H9 (cell line): ENCODE data around the gene HERC3. TPM values are rescaled to one million over a fixed set of nuclear protein-coding genes. Genes with fewer than 3 reads are reported as not detected.

Experiments
- DNase-seq: peaks from one replicate; pipeline ENCODE4 v3.0.0-alpha.2; 2017
- H2AFZ ChIP-seq: one replicate; pipeline ENCODE4 v1.6.1; 2013; ENCODE audit warnings: mild to moderate bottlenecking, low read length, control low read depth, moderate library complexity
- H2AK5ac ChIP-seq: 2 replicates; pipeline ENCODE4 v1.6.1; 2013; ENCODE audit warnings: low read length, control low read depth, mixed read lengths; ENCODE audit not compliant: insufficient read length
- H2BK120ac ChIP-seq: one replicate; pipeline ENCODE4 v1.6.1; 2013; ENCODE audit warnings: low read depth, mild to moderate bottlenecking, low read length, control low read depth, inconsistent platforms; ENCODE audit not compliant: poor library complexity, severe bottlenecking
- H2BK12ac ChIP-seq: 2 replicates; pipeline ENCODE4 v1.6.1; 2013; ENCODE audit warnings: low read length, control low read depth, mixed read lengths, low read depth; ENCODE audit not compliant: insufficient read length
- H2BK15ac ChIP-seq: 2 replicates; pipeline ENCODE4 v1.6.1; 2013; ENCODE audit warnings: low read depth, low read length, control low read depth
- H2BK20ac ChIP-seq: one replicate; pipeline ENCODE4 v1.6.1; 2013; ENCODE audit warnings: low read depth, mild to moderate bottlenecking, low read length, control low read depth, inconsistent platforms; ENCODE audit not compliant: poor library complexity, severe bottlenecking
- H2BK5ac ChIP-seq: 2 replicates; pipeline ENCODE4 v1.6.1; 2013; ENCODE audit warnings: low read length, control low read depth, mixed read lengths; ENCODE audit not compliant: insufficient read length
- H3K14ac ChIP-seq: 2 replicates; pipeline ENCODE4 v1.6.1; 2013; ENCODE audit warnings: low read length, control low read depth; ENCODE audit not compliant: insufficient read depth
- H3K18ac ChIP-seq: 2 replicates; pipeline ENCODE4 v1.6.1; 2013; ENCODE audit warnings: low read depth, mild to moderate bottlenecking, mixed read lengths, low read length, control low read depth; ENCODE audit not compliant: insufficient read length
- H3K23ac ChIP-seq: 2 replicates; pipeline ENCODE4 v1.6.1; 2013; ENCODE audit warnings: low read length, control low read depth, mixed read lengths, low read depth; ENCODE audit not compliant: insufficient read length
- H3K23me2 ChIP-seq: 2 replicates; pipeline ENCODE4 v1.6.1; 2013; ENCODE audit warnings: low read depth, mild to moderate bottlenecking, mixed read lengths, low read length, control low read depth; ENCODE audit not compliant: insufficient read length, poor library complexity, severe bottlenecking
- H3K27ac ChIP-seq: 2 replicates; pipeline ENCODE4 v1.5.1; 2013; ENCODE audit warnings: low read length, control low read depth, mixed read lengths, low read depth; ENCODE audit not compliant: insufficient read length
- H3K27me3 ChIP-seq: 2 replicates; pipeline ENCODE4 v1.6.1; 2013; ENCODE audit warnings: low read length, control low read depth, inconsistent platforms; ENCODE audit not compliant: insufficient read depth
- H3K4ac ChIP-seq: 2 replicates; pipeline ENCODE4 v1.6.1; 2013; ENCODE audit warnings: low read depth, mild to moderate bottlenecking, control low read depth, inconsistent platforms, low read length, moderate library complexity
- H3K4me1 ChIP-seq: 2 replicates; pipeline ENCODE4 v1.6.1; 2013; ENCODE audit warnings: low read length, control low read depth, inconsistent platforms; ENCODE audit not compliant: insufficient read depth
- H3K4me2 ChIP-seq: 2 replicates; pipeline ENCODE4 v1.6.1; 2013; ENCODE audit warnings: low read length, control low read depth, mixed read lengths; ENCODE audit not compliant: insufficient read length, insufficient read depth
- H3K56ac ChIP-seq: 2 replicates; pipeline ENCODE4 v1.6.1; 2013; ENCODE audit warnings: low read depth, mild to moderate bottlenecking, mixed read lengths, low read length, control low read depth; ENCODE audit not compliant: insufficient read length
- H3K79me1 ChIP-seq: 2 replicates; pipeline ENCODE4 v1.6.1; 2013; ENCODE audit warnings: low read depth, mild to moderate bottlenecking, moderate library complexity, low read length, control low read depth, inconsistent platforms; ENCODE audit not compliant: insufficient read depth, poor library complexity, severe bottlenecking
- H3K79me2 ChIP-seq: 2 replicates; pipeline ENCODE4 v1.6.1; 2013; ENCODE audit warnings: low read length, control low read depth, inconsistent platforms; ENCODE audit not compliant: insufficient read depth
- H3K9ac ChIP-seq: 2 replicates; pipeline ENCODE4 v1.6.1; 2013; ENCODE audit warnings: low read length, control low read depth, mixed read lengths; ENCODE audit not compliant: insufficient read length; ENCODE audit errors: extremely low read depth
- H3K9me3 ChIP-seq: one replicate; pipeline ENCODE4 v1.6.1; 2013; ENCODE audit warnings: low read depth, low read length, inconsistent platforms; ENCODE audit not compliant: control insufficient read depth
- H3T11ph ChIP-seq: one replicate; pipeline ENCODE4 v1.6.1; 2013; ENCODE audit warnings: mild to moderate bottlenecking, low read length, control low read depth, inconsistent platforms
- H4K20me1 ChIP-seq: one replicate; pipeline ENCODE4 v1.6.1; 2013; ENCODE audit not compliant: control insufficient read depth, insufficient read length, insufficient read depth
- H4K5ac ChIP-seq: 2 replicates; pipeline ENCODE4 v1.6.1; 2013; ENCODE audit warnings: low read depth, mild to moderate bottlenecking, mixed read lengths, low read length, control low read depth; ENCODE audit not compliant: insufficient read length
- H4K8ac ChIP-seq: replicated peaks from 2 replicates; pipeline ENCODE4 v1.6.1; 2013; ENCODE audit warnings: low read length, control low read depth, mixed read lengths, low read depth; ENCODE audit not compliant: insufficient read length
- H4K91ac ChIP-seq: 2 replicates; pipeline ENCODE4 v1.6.1; 2013; ENCODE audit warnings: low read depth, mild to moderate bottlenecking, moderate library complexity, mixed read lengths, low read length, control low read depth; ENCODE audit not compliant: insufficient read length
- H3K27ac Mint-ChIP-seq, 3 experiments: 2 replicates in 2 of 3; 3 replicates in 1 of 3; pipeline ENCODE4 v1.8.0; 2020 to 2021; ENCODE audit warnings: mixed read lengths in 3 of 3, mild to moderate bottlenecking in 1 of 3, moderate library complexity in 1 of 3
- H3K27me3 Mint-ChIP-seq: 2 replicates; pipeline ENCODE4 v1.8.0; 2021; ENCODE audit warnings: low read depth, mild to moderate bottlenecking, moderate library complexity, mixed read lengths
- H3K36me3 Mint-ChIP-seq, 3 experiments: 2 replicates in 2 of 3; 3 replicates in 1 of 3; pipeline ENCODE4 v1.8.0; 2020 to 2021; ENCODE audit warnings: low read depth in 3 of 3, mixed read lengths in 3 of 3; ENCODE audit not compliant: insufficient read depth in 1 of 3
- H3K4me1 Mint-ChIP-seq, 2 experiments: 2 replicates each; pipeline ENCODE4 v1.8.0; 2020; ENCODE audit warnings: mixed read lengths in 2 of 2
- H3K4me3 Mint-ChIP-seq, 2 experiments: 2 replicates in 1 of 2; 3 replicates in 1 of 2; pipeline ENCODE4 v1.8.0; 2020 to 2021; ENCODE audit warnings: mild to moderate bottlenecking in 2 of 2, mixed read lengths in 2 of 2, moderate library complexity in 1 of 2
- H3K9me3 Mint-ChIP-seq, 2 experiments: 2 replicates in 1 of 2; 3 replicates in 1 of 2; pipeline ENCODE4 v1.8.0; 2020; ENCODE audit warnings: mild to moderate bottlenecking in 2 of 2, mixed read lengths in 2 of 2, moderate library complexity in 1 of 2
- WGBS: extraction: QIAGEN DNeasy Blood & Tissue Kit; methylation state at CpG from one replicate; pipeline ENCODE4 v1.1.7; 2013; ENCODE audit warnings: missing lambda C conversion rate, low lambda C conversion rate, mixed read lengths; ENCODE audit not compliant: insufficient read length; ENCODE audit errors: extremely low coverage; 5-methylcytosine and 5-hydroxymethylcytosine counted together
- total RNA-seq: library from RNA; stranded (reverse); gene quantifications from 2 replicates; pipeline ENCODE4 v1.2.1, GENCODE V29; 2021
- TF ChIP-seq, protein P1 (sequence below): fragments of 200-600 bp; sonication (generic); conservative IDR thresholded peaks from 3 replicates; pipeline ENCODE4 v1.8.0; 2021; ENCODE audit warnings: antibody characterized with exemption, mild to moderate bottlenecking

Gene HERC3
- total RNA-seq, 1 experiment from 2014 or later: 2.9 TPM

DNA sequence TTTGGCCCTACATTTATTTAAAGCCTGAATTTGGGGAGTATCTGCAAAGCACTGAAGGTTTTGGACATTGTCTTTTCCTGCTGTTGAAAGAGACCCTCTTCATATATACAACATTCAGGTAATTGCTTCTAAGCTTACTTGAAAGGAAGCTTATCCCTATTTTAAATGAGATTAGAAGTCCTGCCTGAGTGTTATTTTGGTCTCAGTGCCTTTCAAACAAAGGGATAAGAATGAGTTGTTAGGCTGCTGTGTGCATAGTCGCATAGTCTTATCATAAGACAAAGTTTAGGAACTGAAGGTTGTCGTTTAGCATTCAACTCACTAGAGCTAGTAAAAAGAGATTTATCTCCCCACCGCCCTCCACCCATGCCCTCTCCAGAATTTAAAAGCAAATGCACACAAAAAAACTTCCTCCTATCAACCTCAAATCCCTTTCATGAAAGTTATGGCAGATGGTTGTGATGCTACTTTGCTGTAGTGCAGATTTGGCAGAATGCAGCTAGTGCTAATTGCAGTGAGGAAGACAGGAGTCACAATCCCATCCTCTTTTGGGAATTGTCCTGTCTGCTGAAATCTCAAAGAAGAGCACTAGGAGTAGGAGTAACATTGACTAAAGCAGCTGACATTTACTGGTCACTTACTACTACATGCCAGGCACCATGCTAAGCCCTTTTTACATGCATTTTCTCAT, 5.8 kb downstream of the HERC3 start:
- Histone ChIP-seq H3K27ac (no peak overlapping the region), H3K4me2 (no peak overlapping the region), H3K56ac (no peak overlapping the region), H3K4ac (no peak overlapping the region), H3K27me3 (no peaks in the 10 kb centered on the region; the same call in 1 of the 2 replicates), H4K20me1 (no peaks in the 10 kb centered on the region), H3K9ac (no peak overlapping the region), H3K9me3 (no peaks in the 10 kb centered on the region), H2BK12ac (no peak overlapping the region), H3K4me1 (peaks cover 5% of the 10 kb centered on the region; the same call in 1 of the 2 replicates), H3T11ph (no peak overlapping the region), H3K79me2 (no peaks in the 10 kb centered on the region), H2BK20ac (no peak overlapping the region), H3K23me2 (peaks cover 3% of the 10 kb centered on the region), H4K91ac (no peak overlapping the region), H2AK5ac (no peak overlapping the region), H2BK15ac (no peak overlapping the region), H3K79me1 (no peaks in the 10 kb centered on the region), H3K23ac (no peak overlapping the region), H3K18ac (no peak overlapping the region), H3K14ac (no peak overlapping the region), H4K8ac (no peak overlapping the region), H2AFZ (no peak overlapping the region), H2BK5ac (no peak overlapping the region), H2BK120ac (no peak overlapping the region), H4K5ac (no peak overlapping the region)
- Mint-ChIP-seq H3K27ac (peak overlapping the region in 1 of 3 experiments; percentile 2; a peak in 1 of 7 replicates), H3K4me1 (peaks cover 40 to 41% of the 10 kb centered on the region in 2 experiments), H3K27me3 (peaks cover 23% of the 10 kb centered on the region), H3K4me3 (no peak overlapping the region), H3K9me3 (peaks cover 0 to 2% of the 10 kb centered on the region in 2 experiments; a peak in 1 of 5 replicates), H3K36me3 (no peaks in the 10 kb centered on the region)
- WGBS: no CpG with 5 or more reads among the region's 3 CpGs
- TF ChIP-seq, protein P1, sequence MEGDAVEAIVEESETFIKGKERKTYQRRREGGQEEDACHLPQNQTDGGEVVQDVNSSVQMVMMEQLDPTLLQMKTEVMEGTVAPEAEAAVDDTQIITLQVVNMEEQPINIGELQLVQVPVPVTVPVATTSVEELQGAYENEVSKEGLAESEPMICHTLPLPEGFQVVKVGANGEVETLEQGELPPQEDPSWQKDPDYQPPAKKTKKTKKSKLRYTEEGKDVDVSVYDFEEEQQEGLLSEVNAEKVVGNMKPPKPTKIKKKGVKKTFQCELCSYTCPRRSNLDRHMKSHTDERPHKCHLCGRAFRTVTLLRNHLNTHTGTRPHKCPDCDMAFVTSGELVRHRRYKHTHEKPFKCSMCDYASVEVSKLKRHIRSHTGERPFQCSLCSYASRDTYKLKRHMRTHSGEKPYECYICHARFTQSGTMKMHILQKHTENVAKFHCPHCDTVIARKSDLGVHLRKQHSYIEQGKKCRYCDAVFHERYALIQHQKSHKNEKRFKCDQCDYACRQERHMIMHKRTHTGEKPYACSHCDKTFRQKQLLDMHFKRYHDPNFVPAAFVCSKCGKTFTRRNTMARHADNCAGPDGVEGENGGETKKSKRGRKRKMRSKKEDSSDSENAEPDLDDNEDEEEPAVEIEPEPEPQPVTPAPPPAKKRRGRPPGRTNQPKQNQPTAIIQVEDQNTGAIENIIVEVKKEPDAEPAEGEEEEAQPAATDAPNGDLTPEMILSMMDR: no peak
- DNase-seq: no peak
